ENCODE data around the gene CTBP2.
"Not testable (repeated sequence)": the region's sequence is repeated elsewhere in the genome, so short reads cannot be mapped to it uniquely, and the experiment has no call there.

CTBP2 gene

DNA sequence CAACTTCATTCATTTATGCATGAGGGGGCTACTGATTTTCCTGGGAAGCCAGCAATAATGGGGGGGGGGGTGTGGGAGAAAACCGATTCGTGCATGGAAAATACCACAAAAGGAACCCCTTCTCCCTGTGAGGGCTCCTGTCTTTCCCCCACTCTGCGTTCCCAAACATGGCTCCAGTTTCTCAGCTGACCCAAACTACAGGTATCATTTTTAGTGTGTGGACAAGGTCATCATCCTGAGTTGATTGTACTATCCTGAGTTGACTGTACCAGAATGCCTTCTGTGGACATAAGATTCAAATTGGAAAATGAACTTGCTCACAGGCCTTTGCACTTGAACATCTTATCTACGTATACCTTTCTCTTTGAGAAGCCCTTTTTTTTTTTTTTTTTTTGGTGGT, 168.5 kb downstream of the CTBP2 start:
- DNase-seq: no peak

DNA sequence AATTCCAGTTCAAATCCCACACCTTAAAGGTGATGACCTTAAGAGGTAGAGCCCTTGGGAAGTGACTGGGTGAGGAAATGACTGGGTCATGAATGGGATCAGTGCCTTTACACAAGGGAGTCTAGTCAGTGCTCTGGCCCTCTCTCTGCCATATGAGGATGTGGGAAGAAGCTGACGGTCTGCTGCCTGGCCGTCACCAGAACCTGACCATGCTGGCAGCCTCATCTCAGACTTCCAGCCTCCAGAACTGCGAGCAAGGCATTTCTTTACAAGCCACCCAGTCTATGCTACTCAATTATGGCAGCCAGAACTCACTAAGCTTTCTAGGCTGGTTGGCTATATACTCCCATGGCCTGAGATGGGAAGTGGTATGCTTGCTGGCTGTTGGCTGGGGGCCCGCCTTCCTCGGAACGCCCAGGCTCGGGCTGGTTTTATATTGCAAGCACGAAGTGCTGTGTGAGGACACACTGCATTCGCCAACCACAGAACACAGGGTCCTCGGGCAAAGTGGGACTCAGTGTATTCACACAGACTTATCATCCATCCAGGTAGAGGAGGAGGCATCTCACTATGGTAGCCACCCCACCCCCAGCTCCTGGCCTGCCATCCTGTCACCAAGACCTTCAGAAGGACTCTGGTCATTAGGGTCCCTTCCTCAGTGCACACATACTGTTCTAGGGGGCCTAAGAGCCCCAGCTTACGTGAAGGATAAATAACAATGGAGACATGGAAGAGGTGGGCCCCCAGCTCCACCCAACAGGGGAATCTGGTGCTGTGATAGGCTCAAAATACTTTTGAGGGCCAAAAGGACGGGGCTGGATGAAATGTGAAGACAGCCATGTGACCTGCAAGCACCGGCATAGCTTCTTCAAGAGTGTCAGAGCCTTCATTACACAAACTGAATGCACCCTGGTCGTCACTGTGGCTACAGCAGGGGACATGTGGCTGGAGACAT, 169.4 kb downstream of the CTBP2 start:
- peak; percentile 46 for DNase-seq

DNA sequence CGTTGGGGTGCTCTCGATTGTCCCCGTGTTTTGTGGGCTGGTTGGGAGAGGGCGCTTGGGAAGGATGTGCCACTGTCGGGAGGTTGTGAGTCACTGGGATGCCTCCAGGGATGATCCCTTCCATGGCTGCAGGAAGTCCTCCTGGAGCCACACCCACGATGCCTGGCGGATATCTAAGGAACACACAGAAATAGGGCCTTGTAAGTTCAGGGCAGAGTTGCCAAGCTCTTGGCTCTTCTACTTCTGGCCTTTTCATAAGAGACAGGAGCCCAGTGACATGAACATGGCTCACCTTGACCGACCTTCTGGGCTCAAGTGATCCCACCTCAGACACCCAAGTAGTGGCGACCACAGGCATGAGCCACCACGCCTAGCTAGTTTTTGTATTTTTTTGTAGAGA, 170.8 kb downstream of the CTBP2 start:
- no peak for DNase-seq

DNA sequence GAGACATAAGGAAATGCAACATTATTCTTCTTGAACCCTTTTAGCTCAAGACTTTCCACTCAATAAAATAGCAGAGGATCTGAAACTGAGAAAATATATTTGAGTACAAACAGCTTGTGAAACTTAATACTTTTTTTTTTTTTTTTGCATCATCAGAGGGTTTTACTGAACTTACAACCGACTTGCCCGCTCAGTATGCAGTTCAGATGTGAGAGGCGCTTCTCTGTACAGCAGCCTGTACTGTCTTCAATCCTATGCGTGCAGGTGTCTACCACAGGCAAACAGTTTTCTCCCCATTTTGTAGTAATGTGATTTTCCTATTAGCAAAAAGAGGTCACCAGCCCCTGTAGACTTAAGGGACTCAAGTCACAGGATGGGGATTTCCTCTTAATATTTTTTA, 171.6 kb downstream of the CTBP2 start:
- not testable (repeated sequence) for DNase-seq

DNA sequence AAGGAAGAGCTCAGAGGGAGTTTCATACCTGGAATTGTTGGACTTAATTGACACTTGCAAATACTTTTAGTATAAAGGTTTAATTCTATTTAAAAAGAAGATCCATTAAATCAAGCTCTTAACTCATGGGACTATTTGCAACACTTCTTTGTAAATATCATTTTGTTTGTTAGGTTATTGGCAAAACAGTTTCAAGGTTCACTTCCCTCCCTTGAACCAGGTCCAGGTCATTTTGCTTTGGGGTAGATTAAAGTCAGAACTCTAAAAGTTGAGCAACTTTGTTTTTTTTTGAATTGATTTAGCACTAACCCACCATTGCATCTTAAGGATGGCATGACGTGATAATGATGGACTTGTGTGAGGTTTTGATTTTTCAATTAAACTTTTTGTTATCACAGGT, 172.6 kb downstream of the CTBP2 start:
- DNase-seq: no peak

DNA sequence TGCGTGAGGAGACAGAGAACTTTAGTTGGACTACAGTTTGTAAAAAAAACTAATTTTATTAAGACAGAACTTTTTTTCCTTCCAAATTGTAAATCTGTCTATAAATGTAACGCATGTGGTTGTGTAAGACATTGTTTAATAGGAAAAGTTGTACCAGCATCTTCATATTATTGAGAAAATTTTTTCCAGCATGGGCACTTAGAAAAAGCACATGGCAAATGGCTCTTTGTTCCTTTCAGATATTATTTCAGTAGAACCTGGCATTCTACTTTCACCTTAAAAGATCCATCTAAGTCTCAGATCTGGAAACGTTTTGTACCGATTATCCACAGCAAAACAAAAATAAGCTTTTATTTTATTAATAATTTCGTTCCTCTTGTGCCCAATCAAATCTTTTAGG, 175.2 kb downstream of the CTBP2 start:
- DNase-seq: no peak

DNA sequence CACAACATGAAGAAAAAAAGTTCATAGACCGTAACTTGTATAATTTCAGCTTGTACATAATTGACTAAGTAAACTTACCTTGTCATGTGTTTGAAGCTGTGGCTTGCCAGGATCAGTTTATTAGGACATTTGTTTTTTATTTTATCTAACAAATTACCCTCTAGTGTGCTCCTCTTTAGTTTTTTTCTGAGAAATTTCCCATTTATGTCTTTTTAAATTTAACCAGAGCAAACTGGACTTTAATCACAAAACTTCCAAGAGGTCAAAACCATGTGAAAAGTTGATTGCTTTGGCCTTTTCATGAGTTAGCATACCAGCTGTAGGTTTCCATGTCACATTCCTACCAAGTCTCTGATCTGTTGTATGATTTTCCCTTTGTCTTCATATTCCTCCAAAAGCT, 176.0 kb downstream of the CTBP2 start:
- no peak for DNase-seq

DNA sequence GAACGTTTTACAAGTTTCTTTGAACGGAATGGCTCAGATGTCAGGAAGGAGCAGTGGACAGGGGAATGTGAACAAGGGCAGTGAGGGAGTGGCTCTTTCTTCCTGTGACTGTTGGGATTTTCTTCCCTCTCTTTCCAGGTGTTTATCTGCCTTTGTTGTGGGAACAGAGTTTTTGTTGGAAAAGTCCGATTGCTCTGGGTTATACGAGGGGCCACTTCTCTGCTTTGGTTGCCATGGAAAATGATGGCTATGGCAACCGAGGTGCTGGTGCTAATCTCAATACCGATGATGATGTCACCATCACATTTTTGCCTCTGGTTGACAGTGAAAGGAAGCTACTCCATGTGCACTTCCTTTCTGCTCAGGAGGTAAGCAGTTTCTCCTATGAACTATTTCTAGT, 177.0 kb downstream of the CTBP2 start:
- DNase-seq: no peak

DNA sequence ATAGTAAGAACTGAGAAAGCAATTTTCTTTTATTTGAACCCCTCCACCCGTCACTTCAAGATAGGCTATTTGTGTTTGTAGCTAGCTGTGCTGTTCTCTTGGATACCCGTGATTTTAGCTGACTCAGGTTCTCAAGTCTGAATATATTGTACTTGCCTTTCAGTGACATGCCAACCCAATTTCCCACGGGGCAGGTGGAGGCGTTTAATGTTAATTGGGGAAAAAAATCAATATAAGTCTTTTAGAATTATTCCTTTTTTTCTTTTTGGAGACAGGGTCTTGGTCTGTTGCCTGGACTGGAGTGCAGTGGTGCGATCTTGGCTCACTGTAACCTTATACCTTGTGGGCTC, 182.0 kb downstream of the CTBP2 start:
- no peak for DNase-seq

DNA sequence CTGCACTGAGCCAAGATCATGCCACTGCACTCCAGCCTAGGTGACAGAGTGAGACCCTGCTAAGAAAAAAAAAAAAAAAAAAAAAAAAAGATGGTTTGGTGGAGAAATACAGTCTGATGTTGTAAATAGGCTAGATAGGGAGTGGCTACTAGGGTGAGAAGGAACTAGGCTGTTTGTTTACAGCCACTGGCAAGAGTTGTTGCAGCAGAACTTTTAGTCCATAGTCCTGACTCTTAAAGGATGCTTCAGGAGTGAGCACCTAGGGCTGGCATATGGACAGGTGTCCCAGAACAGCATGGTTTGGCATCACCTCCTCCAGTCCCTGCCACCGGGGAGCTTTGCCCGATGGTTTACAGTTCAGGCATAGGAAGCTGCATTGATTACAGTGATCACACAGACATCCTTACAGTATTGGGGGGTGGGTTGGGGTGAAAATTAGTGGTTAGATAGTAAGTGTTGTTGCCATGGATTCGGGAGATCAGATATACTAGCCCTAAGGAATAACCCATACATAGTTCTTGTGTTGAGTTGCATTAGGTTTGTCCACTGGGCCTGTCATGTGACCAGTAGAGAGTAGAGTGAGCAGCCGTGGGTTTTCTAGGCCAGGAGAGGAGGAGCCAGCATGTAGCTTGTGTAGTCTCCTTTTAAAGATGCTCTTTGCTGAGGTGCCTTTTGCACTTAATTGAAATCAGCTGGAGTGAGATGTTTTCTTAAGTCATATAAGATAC, 182.6 kb downstream of the CTBP2 start:
- no peak for DNase-seq

DNA sequence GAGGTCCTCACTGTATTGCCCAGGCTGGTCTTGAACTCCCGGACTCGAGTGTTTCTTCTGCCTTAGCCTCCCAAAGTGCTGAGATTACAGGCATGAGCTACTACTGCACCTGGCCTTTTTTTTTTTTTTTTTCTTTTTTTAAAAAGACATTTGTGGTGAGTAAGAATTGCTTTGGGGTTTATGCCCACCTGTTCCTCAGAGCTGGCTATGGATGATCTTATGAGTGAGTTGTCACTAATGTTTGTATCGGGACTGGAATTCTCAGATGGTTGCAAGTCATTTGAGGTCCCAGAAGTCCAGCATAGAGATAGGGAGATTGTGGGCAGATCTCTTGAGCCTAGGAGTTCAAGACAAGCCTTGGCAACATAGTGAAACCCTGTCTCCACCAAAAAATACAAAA, 183.2 kb downstream of the CTBP2 start:
- no peak for DNase-seq

DNA sequence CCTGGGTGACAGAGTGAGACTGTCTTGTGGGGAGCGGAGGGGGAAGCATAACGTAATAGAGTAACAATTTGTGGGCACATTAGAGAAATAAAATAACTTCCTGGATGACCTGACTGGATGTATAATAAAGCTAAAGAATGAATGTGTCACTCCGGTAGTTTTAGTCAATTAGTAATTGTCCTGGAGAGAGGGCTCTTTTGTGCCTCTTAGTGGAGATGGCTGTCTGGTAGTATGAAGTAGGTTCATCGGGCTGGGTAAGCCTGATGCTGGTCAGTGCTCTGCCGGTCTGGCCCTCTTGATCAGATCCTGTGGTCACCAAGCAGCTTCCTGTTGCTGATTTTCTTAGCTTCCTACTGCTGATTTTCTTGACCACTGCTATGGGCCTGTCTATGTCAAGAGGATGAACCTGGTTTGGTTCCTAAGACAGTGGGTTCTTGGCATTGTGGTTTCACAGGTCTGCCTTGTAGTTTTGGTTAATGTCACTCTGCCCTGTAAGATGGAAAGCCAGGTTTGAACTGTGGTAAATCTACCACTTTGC, 184.3 kb downstream of the CTBP2 start:
- DNase-seq: no peak

DNA sequence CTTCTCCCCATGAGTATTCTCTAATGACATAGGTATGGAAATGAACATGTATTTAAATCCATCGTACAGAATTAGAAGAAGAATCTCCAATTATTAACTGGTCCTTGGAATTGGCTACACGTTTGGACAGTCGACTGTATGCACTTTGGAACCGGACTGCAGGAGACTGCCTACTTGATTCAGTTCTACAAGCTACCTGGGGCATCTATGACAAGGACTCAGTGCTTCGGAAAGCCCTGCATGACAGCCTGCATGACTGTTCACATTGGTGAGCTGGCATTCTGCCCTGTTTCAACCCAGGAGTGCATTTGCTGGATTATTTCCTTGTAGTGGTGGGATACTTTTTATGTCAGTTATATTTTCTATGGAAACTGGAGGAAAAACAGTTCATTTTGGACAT, 186.2 kb downstream of the CTBP2 start:
- DNase-seq: no peak

DNA sequence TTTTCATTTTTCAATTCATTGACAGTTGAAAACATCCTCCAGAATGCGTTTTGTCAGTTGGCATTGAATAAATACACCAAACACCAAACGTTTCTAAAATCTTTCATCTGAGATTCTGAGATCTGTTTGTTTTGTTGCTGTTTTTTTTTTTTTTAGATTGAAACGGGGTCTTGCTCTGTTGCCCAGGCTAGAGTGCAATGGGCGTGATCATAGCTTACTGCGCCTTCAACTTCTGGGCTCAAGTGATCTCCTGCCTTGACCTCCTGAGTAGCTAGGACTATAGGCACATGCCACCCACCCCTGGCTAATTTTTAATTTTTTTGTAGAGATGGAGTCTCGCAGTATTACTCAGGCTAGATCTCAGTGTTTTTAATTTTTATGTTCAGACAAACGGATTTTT, 187.7 kb downstream of the CTBP2 start:
- no peak for DNase-seq

DNA sequence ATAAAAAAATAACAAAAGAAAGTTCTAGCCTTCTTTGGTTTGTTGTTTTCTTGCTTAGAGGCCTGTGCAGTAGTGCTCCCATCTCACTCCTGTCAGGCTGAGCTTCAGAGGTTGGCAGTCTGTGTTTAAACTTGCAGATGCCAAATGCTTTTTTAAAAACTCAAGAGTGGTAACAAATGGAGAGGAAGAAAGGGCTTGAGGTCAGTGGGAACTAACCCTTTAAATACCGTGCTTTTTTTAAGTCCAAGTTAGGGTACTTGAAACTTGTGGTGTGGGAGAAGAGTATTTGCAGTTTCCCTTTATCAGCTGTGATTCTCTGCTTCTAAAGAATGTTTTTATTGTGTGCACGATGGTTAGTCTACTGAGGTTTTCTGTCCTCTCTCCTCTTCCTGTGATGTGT, 189.1 kb downstream of the CTBP2 start:
- no peak for DNase-seq

DNA sequence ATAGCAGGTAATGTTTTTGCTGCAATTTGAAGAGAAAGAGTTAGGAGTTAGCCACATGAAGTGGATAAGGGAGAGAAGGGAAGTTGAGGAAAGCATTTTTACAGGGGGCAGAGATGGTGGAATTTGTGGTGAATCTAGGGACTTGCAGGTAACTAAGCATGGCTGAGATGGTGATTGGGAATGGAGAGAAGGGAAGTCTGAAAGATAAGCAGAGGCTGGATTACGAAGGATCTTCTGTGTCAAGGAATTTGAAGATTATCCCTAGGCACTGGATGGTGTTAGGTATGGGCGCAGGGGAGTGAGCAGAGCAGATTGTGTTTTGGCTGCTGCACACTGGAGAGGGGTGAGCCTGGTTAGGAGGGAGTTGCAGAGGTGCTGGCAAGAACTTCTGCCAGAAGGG, 193.1 kb downstream of the CTBP2 start:
- no peak for DNase-seq

DNA sequence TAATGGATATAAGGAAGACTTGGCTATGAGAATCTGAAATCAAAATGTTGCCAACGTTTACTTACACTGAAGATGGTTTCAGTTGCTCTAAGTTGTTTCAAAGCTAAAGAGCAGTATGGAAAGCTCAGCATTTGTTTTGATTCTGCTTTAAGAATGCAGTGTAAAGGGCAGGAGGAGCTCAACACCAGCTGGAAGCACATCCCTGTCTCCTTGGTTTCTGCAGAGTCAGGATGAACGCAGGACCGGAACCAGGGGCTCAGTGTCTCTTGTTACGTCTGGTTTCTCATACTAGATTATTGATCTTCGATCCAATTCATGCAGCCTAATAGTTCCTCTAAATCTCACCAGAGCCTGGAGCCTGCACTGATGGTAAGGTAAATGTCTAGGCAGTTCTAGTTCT, 194.4 kb downstream of the CTBP2 start:
- DNase-seq: no peak

DNA sequence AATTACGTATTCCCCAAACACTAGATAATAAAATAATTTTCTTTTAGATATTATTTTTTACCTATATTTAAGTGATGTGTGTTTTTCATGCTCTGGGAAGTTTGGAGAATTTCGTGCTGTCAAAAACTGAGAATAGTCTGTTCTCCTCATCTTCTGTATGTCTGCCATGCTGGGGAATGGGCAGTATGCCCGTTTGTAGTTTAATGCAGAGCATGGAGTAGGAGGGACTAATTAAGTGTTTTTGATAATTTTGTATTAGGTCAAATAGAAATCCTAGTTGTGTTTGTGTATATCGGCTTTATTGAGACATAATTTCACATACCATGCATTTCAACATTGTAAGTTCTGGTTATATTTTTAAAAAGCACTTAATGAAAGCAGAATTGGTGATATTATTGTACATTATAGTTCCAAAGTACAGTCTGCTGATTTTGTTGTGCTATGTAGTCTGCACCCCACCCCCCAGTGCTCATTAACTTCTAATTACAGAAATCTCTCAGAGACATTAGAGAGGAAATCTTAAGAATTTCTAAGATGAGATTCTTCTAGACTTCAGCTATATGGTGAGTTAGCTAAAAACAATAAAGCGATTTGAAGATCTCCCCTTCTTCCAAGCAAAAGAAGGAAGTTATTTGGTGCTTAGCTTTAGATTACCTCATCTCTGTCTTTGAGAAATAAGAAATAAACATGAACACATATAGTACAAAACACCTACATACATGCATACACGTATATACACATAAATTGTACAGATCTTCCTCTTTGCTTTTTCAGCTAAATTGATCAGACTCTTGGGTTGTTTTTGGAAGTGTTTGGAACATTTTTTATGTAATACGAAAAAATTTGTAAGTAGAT, 196.3 kb downstream of the CTBP2 start:
- DNase-seq: no peak

DNA sequence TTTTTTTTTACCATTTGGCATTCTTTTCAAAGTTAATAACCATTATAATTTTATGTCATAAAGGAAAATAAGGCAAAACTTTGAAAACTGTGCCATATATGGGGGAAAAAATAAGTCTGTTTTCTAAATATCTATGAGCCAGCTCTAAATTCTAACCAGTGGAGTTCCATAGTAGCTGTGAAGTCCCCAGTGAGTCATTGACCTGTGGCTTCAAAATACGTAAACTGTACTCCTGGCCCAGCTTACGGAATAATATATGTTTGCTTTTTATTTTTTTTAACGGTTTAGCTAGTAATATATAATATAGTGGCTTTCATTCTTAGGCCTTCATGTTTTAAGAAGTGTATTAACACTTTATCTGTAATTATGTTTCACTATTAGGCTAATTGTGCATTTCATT, 197.9 kb downstream of the CTBP2 start:
- DNase-seq: no peak

DNA sequence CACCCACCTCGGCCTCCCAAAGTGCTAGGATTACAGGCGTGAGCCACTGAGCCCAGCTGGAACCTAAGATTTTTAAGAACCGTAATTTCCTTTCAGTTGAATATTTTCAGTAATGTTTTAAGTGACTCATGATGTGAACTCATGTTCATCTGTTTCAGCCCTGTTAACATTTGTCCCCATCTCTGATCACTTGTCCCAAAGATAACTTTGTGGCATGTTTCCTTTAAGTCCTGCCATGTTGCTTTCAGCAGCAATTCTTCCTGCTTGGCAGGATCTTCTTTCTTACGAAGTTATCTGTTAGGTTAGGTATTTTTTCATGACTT, 199.2 kb downstream of the CTBP2 start:
- DNase-seq: no peak

DNA sequence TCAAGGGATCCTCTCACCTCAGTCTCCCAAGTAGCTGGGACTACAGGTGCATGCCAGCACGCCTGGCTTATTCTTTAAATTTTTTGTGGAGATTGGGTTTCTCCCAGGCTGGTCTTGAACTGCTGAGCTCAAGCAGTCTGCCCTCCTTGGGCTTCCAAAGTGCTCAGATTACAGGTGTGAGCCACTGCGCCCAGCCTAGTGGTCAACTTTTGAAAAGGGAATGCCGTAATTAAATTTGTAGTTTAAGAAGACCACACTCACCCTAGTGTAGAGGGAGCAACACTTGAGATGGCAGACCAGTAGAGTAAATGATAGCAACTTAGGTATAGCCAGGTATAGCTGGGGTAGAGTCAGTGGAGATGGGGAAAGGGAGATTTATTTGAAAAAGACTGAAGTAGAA, 200.8 kb downstream of the CTBP2 start:
- DNase-seq: no peak

DNA sequence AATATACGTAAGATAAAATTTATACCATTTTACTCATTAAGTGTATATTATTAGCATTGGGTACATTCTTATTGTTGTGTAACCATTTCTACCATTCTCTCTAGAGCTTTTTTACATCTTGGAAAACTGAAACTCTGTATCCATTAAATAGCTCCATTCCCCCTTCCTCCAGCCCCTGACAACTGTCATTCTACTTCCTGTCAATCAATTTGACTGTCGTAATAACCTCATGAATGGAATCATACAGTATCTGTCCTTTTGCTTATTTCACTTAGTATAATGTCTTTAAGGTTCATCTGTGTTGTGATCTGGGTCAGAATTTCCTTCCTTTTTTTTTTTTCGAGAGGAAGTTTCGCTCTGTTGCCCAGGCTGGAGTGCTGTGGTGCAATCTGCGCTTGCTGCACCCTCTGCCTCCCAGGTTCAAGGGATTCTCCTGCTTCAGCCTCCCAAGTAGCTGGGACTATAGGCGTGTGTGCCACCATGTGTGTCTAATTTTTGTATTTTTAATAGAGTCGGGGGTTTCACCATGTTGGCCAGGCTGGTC, 202.9 kb downstream of the CTBP2 start:
- no peak for DNase-seq

DNA sequence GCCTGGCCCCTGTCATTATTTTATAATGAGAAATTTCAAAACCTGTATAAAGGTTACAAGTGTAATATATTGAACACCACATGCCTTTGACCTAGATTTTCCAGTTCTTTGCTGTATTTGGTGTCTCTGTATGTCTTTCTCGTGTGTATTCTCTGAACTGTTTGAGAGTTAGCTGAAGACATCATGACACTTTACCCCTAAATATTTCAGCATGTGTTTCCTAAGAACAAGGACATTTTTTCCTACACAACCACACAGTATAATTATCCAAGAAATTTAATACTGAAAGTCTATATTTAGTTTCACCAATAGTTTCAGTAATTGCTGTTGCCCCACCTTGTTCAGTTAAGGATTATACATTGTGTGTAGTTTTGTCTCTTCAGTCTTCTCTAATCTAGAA, 203.6 kb downstream of the CTBP2 start:
- no peak for DNase-seq

Data from activated CD8-positive, alpha-beta memory T cell treated with anti-CD3 and anti-CD28 coated beads for 24 hours (primary cell).